NCI-H1436 treated with DMSO at 0.1 percent for 48 hours (cell line): ENCODE data around the gene ADGRG7.

Experiments used
- DNase-seq: peaks from one replicate; lab custom pipeline; 2025; lab: John Stamatoyannopoulos, UW

Gene ADGRG7

GRCh38 chr3:100702082-100702979, 92.9 kb downstream of the ADGRG7 start:
- no peak for DNase-seq

GRCh38 chr3:100702980-100703345, 93.6 kb downstream of the ADGRG7 start:
- no peak for DNase-seq

GRCh38 chr3:100703865-100704264, 94.5 kb downstream of the ADGRG7 start:
- DNase-seq, result no peak

GRCh38 chr3:100706365-100706764, 97.0 kb downstream of the ADGRG7 start:
- DNase-seq, result no peak

- no peak for DNase-seq
Measured at GRCh38 chr3:100708644-100708988, 99.2 kb downstream of the ADGRG7 start.

- peak; percentile 96 for DNase-seq
Measured at GRCh38 chr3:100708989-100709841, 99.8 kb downstream of the ADGRG7 start, which contains the start of gene TFG. Gene TFG (plus strand): TSS chr3:100709494. CDS start chr3:100713686, 4,192 bp downstream.

GRCh38 chr3:100709842-100710260, 100.5 kb downstream of the ADGRG7 start:
- DNase-seq, result no peak

- no peak for DNase-seq
Measured at GRCh38 chr3:100710261-100710968, 101.0 kb downstream of the ADGRG7 start.

- DNase-seq, result no peak
Measured at GRCh38 chr3:100715176-100715575, 105.8 kb downstream of the ADGRG7 start.

- no peak for DNase-seq
Measured at GRCh38 chr3:100717063-100717462, 107.7 kb downstream of the ADGRG7 start.

- no peak for DNase-seq
Measured at GRCh38 chr3:100717637-100718487, 108.5 kb downstream of the ADGRG7 start.

- DNase-seq, result no peak
Measured at GRCh38 chr3:100719136-100719535, 109.7 kb downstream of the ADGRG7 start.

GRCh38 chr3:100720426-100720825, 111.0 kb downstream of the ADGRG7 start:
- no peak for DNase-seq

GRCh38 chr3:100725935-100726513, 116.6 kb downstream of the ADGRG7 start:
- no peak for DNase-seq

- DNase-seq, result no peak
Measured at GRCh38 chr3:100726706-100727105, 117.3 kb downstream of the ADGRG7 start.

- DNase-seq, result no peak
Measured at GRCh38 chr3:100730524-100730923, 121.1 kb downstream of the ADGRG7 start.

- DNase-seq, result no peak
Measured at GRCh38 chr3:100732435-100732834, 123.0 kb downstream of the ADGRG7 start.

- DNase-seq, result no peak
Measured at GRCh38 chr3:100737334-100737733, 127.9 kb downstream of the ADGRG7 start.

- DNase-seq, result no peak
Measured at GRCh38 chr3:100740207-100740606, 130.8 kb downstream of the ADGRG7 start.

- DNase-seq, result no peak
Measured at GRCh38 chr3:100743535-100743934, 134.1 kb downstream of the ADGRG7 start.

- DNase-seq, result no peak
Measured at GRCh38 chr3:100744671-100745070, 135.3 kb downstream of the ADGRG7 start.
